Activated naive CD4-positive, alpha-beta T cell treated with anti-CD3 and anti-CD28 coated beads for 36 hours (primary cell): ENCODE results near the gene SEMA3G. TPM values are rescaled to one million over a fixed set of nuclear protein-coding genes. Genes with fewer than 3 reads are reported as not detected.

Source experiments
- CTCF ChIA-PET: fragments of 350-600 bp; sonication (Branson Sonifier 250); formaldehyde crosslinking; loops from one replicate; lab custom pipeline; 2021; ENCODE audit warnings: antibody characterized with exemption; lab: Charles Lee
- DNase-seq: peaks from one replicate; pipeline ENCODE4 v3.0.0-alpha.2; 2020
- H3K27ac Mint-ChIP-seq: one replicate; pipeline ENCODE4 v1.8.0; 2021; ENCODE audit warnings: mild to moderate bottlenecking, mixed read lengths
- H3K27me3 Mint-ChIP-seq: one replicate; pipeline ENCODE4 v1.8.0; 2021; ENCODE audit warnings: low read depth, mixed read lengths
- H3K36me3 Mint-ChIP-seq: one replicate; pipeline ENCODE4 v1.8.0; 2021; ENCODE audit warnings: low read depth, mixed read lengths
- H3K4me1 Mint-ChIP-seq: one replicate; pipeline ENCODE4 v1.8.0; 2021; ENCODE audit warnings: low read depth, mixed read lengths
- H3K4me3 Mint-ChIP-seq: one replicate; pipeline ENCODE4 v1.8.0; 2021; ENCODE audit warnings: mild to moderate bottlenecking, moderate library complexity, mixed read lengths
- H3K9me3 Mint-ChIP-seq: one replicate; pipeline ENCODE4 v1.8.0; 2021; ENCODE audit warnings: mixed read lengths
- intact Hi-C: fragments of 100-400 bp; cut with micrococcal nuclease; formaldehyde crosslinking; loops from one replicate; pipeline ENCODE4 v1.15.1; 2023
- total RNA-seq, 2 experiments: library from RNA; stranded (reverse); gene quantifications; one replicate each; pipeline ENCODE4 v1.2.3, GENCODE V29; 2021

SEMA3G gene
- total RNA-seq, 2 experiments from 2014 or later = not detected

DNA sequence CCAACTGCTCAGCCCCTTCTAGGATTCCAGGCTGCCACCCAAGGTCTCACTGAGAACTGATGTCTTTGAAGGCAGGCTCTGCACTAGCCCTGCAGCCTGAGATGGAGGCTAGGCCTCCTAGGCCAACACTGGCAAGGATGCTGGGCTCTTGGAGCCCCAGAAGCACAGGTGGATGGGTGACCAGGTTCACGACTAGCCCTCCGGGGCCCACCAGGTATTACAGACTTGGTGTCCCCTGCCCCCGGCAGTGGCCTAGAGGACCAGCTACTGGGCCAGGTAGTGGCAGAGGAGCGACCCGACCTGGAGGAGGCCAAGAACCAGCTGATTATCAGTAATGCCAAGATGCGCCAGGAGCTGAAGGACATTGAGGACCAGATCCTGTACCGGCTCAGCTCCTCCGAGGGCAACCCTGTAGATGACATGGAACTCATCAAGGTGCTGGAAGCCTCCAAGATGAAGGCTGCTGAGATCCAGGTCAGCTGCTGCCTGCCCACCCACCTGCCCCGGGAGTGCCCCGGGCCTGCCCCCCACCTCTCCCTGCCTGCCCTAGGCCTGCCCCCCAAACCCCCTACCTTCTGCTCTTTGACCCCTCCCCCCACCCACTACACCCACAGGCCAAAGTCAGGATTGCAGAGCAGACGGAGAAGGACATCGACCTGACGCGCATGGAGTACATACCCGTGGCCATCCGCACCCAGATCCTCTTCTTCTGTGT lies 52.5 kb downstream of the SEMA3G start:
- Mint-ChIP-seq H3K9me3 (no peaks in the 10 kb centered on the region), H3K27ac (no peak overlapping the region), H3K4me1 (no peaks in the 10 kb centered on the region), H3K27me3 (no peaks in the 10 kb centered on the region), H3K36me3 (peaks cover 2% of the 10 kb centered on the region), H3K4me3 (no peak overlapping the region)
- intact Hi-C loops = no loop called here
- DNase-seq = no peak
- CTCF ChIA-PET = no interaction called here

DNA sequence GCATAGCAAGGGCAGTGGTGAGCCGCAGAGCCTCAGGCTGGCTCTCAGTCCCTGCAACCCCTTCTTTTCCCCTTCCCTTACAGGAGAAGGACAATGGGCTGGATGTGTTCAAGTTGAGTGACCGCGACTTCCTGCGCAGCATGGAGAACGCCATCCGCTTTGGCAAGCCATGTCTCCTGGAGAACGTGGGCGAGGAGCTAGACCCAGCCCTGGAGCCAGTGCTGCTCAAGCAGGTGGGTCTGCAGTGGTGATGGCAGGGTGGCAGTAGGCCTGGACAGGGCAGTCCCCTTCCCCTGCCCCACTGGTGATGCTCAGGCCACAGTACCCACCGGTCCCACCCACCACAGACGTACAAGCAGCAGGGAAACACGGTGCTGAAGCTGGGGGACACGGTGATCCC lies 53.8 kb downstream of the SEMA3G start:
- DNase-seq = no peak
- CTCF ChIA-PET = no interaction called here
- Mint-ChIP-seq H3K4me1 (no peaks in the 10 kb centered on the region), H3K4me3 (no peak overlapping the region), H3K27me3 (no peaks in the 10 kb centered on the region), H3K27ac (no peak overlapping the region), H3K9me3 (no peaks in the 10 kb centered on the region), H3K36me3 (peaks cover 2% of the 10 kb centered on the region)
- intact Hi-C loops = no loop called here

DNA sequence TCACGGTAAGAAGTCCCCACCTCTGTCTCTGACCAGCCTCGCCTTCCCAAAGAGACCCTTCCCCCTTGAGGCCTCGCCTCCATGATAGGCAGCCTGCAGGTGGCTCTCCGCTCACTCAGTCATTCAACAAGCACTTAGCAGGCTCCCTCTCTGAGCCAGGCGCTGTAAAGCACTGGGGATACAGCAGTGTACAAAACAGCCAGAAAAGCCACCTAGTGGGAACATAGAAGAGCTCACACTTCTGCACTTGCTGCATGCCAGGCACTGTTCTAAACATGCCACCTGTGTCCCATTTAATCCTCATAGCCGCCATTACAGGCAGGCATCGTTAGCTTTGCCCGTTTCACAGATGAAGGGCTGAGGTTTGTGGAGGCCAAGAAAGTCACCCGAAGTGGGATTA lies 56.0 kb downstream of the SEMA3G start:
- Mint-ChIP-seq H3K36me3 (peaks cover 2% of the 10 kb centered on the region), H3K27me3 (no peaks in the 10 kb centered on the region), H3K4me1 (no peaks in the 10 kb centered on the region), H3K27ac (no peak overlapping the region), H3K4me3 (no peak overlapping the region), H3K9me3 (no peaks in the 10 kb centered on the region)
- intact Hi-C loops = no loop called here
- DNase-seq = no peak
- CTCF ChIA-PET = interaction anchor here (0.5 to 1.5 kb wide), 5 partner anchors 16 to 85 kb away, joined by 3 to 6 read pairs (median 4); no protein-coding TSS in a partner anchor

DNA sequence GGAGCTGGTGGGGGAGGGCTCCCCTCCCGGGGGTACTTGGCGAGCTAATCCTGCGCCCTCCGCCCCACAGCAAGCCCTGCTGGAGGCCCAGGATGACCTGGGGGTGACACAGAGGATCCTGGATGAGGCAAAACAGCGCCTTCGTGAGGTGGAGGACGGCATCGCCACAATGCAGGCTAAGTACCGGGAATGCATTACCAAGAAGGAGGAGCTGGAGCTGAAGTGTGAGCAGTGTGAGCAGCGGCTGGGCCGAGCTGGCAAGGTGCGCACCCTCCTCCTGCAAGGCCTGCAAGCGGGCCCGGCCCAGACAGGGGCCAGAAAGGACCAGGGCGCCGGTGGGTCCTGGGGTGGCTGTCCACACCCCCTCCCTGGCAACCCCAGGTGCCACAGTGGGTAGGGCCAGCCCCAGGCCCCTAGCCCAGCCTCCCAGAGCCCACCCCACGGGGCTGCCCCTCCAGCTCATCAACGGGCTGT lies 56.5 kb downstream of the SEMA3G start:
- no peaks in the 10 kb centered on the region for H3K4me1 Mint-ChIP-seq
- no peak overlapping the region for H3K4me3 Mint-ChIP-seq
- peaks cover 2% of the 10 kb centered on the region for H3K36me3 Mint-ChIP-seq
- intact Hi-C loops = no loop called here
- no peaks in the 10 kb centered on the region for H3K27me3 Mint-ChIP-seq
- no peak overlapping the region for H3K27ac Mint-ChIP-seq
- H3K9me3 Mint-ChIP-seq = no peaks in the 10 kb centered on the region
- CTCF ChIA-PET = interaction anchor here (0.5 to 1.5 kb wide), 3 partner anchors 13 to 39 kb away, joined by 3 to 4 read pairs (median 4); no protein-coding TSS in a partner anchor
- no peak for DNase-seq

DNA sequence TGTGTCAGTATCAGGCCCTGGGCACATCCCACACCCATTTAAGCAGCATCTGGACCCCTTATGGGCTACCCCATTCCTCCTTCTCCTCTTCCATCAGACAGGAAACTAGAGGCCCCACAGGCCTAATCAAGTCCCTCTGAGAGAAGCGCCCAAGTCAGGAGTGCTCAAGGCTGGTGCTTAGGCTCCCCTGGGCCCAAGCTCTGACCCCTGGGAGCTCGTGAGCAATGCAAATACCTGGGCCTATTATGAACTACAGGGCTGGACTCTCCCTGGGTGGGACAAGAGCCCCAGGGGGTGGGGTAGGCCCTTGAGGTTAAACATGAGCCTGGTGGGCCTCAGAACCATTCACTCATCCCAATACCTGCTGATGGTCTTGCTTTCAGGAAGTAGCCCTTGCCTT lies 57.4 kb downstream of the SEMA3G start:
- intact Hi-C loops = no loop called here
- no peaks in the 10 kb centered on the region for H3K9me3 Mint-ChIP-seq

DNA sequence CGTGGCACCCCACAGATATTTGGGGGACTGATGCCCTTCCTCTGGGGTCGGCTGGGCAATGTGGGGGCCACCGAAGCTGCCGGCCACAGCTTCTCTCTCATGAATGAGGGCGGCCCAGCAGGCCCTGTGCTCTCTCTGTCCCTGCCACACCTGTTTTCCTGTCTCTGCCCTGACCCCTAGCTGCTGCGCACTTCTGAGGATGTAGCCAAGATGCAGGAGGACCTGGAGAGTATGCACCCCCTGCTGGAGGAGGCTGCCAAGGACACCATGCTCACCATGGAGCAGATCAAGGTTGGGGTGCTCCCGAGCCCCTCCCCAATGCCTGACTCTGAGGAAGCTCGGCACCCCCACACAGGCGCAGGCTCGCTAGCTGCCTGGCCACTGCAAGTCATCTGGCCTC lies 59.7 kb downstream of the SEMA3G start:
- no peaks in the 10 kb centered on the region for H3K27me3 Mint-ChIP-seq
- H3K36me3 Mint-ChIP-seq = no peaks in the 10 kb centered on the region
- CTCF ChIA-PET = interaction anchor here (0.7 to 2.0 kb wide), 5 partner anchors 14 to 48 kb away, joined by 3 to 6 read pairs (median 4); no protein-coding TSS in a partner anchor
- DNase-seq = peak; percentile 60
- H3K27ac Mint-ChIP-seq = no peak overlapping the region
- H3K9me3 Mint-ChIP-seq = no peaks in the 10 kb centered on the region
- no peak overlapping the region for H3K4me3 Mint-ChIP-seq
- H3K4me1 Mint-ChIP-seq = no peaks in the 10 kb centered on the region
- intact Hi-C loops = loop anchor here (1.0 kb wide), 1 partner anchor 165 kb away; no protein-coding TSS in a partner anchor

More for the DNA sequence above, 57.4 kb downstream of the SEMA3G start:
- Mint-ChIP-seq H3K27ac (no peak overlapping the region), H3K4me3 (no peak overlapping the region), H3K36me3 (no peaks in the 10 kb centered on the region), H3K4me1 (no peaks in the 10 kb centered on the region), H3K27me3 (no peaks in the 10 kb centered on the region)
- CTCF ChIA-PET = interaction anchor here (0.6 to 1.4 kb wide), 2 partner anchors 14 to 39 kb away, joined by 3 read pairs; no protein-coding TSS in a partner anchor
- no peak for DNase-seq

DNA sequence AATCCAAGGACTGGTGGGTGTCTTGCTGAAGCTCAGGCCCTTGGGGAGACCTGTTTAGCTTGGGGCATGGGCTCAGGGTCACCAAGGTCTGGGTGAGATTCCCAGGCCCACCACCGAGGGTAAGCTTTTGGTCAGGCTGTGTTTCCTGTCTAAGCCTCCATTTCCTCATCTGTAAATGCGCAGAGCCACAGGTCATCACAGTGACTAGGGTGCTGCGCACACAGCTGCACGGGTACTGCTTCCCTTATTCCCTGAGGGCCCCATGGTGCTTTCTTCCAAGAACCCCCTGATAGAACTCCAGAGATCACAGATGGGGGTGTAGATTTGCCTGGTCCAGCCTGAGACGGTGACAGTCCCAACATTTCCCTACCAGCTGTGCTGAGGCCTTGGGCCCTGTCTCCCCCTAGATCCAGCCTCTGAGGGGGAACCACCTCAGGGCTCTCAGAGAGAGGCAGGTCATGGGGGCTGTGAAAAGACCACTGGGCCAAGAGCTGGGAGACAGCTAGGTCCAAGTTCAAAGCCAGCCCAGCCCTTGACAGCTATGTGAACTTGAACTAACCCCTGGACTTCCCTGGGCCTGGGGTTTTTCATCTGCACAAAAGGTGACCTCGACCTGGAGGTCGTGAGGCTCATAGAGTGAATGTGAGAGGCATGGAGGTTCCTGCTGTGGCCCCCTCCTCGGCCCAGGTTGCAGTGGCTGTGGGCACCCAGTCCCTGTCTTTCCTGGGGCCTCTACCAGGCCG lies 60.7 kb downstream of the SEMA3G start:
- Mint-ChIP-seq H3K27ac (no peak overlapping the region), H3K4me1 (no peaks in the 10 kb centered on the region)

DNA sequence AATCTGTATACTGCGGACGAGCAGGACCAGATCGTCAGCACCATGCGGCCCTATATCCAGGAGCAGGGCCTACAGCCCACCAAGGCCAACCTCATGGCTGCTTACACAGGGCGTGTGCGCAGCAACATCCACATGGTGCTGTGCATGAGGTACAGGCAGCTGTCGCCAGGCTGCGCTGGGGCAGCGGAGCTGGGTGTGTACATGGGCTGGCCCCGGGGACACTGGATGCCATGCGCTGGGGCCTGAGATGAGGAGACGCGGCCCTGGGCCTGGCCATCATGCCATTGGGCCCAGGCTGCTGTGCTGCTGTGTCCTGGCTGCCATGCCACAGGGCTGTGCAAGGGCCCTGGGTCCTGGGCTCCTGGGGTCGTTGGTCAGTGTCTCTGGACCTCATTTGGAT lies 61.5 kb downstream of the SEMA3G start:
- no peaks in the 10 kb centered on the region for H3K36me3 Mint-ChIP-seq
- intact Hi-C loops = no loop called here
- H3K4me3 Mint-ChIP-seq = no peak overlapping the region
- no peaks in the 10 kb centered on the region for H3K27me3 Mint-ChIP-seq
- H3K9me3 Mint-ChIP-seq = no peaks in the 10 kb centered on the region
- CTCF ChIA-PET = interaction anchor here (0.9 kb wide), 1 partner anchor 152 kb away, joined by 3 read pairs; no protein-coding TSS in a partner anchor
- H3K27ac Mint-ChIP-seq = no peak overlapping the region
- H3K4me1 Mint-ChIP-seq = no peaks in the 10 kb centered on the region
- no peak for DNase-seq

More for the DNA sequence above, 60.7 kb downstream of the SEMA3G start:
- DNase-seq = no peak
- Mint-ChIP-seq H3K9me3 (no peaks in the 10 kb centered on the region), H3K36me3 (no peaks in the 10 kb centered on the region), H3K4me3 (no peak overlapping the region), H3K27me3 (no peaks in the 10 kb centered on the region)
- CTCF ChIA-PET = interaction anchor here (0.8 to 2.0 kb wide), 6 partner anchors 13 to 164 kb away, joined by 3 to 6 read pairs (median 4); no protein-coding TSS in a partner anchor
- intact Hi-C loops = no loop called here

Other genes starting within 250 kb of the SEMA3G start
- gene ALAS1, start 246.9 kb downstream of the SEMA3G start, total RNA-seq = 10 to 100 TPM; 35.7 to 37.8 TPM
- under 1 TPM; 0.62 to 0.89 TPM for gene TLR9, start 219.5 kb downstream of the SEMA3G start, total RNA-seq
- gene TWF2, start 205.9 kb downstream of the SEMA3G start, total RNA-seq = 10 to 100 TPM; 89.1 to 91.3 TPM
- gene PPM1M, start 199.3 kb downstream of the SEMA3G start, total RNA-seq = 100 to 1,000 TPM; 107 to 108 TPM
- gene WDR82, start 166.5 kb downstream of the SEMA3G start, total RNA-seq = 100 to 1,000 TPM; 176 to 177 TPM
- 10 to 100 TPM; 25.9 to 27.7 TPM for gene GLYCTK, start 157.3 kb downstream of the SEMA3G start, total RNA-seq
- gene DNAH1, start 128.8 kb downstream of the SEMA3G start, total RNA-seq = 1 to 10 TPM; 9.4 TPM
- gene BAP1, start 35.1 kb downstream of the SEMA3G start, total RNA-seq = 10 to 100 TPM; 87.0 to 89.3 TPM
- gene PHF7, start 34.4 kb downstream of the SEMA3G start, total RNA-seq = 10 to 100 TPM; 22.5 to 24.8 TPM
- 1 to 10 TPM; 7.2 to 7.6 TPM for gene TNNC1, start 8.9 kb upstream of the SEMA3G start, total RNA-seq
- 10 to 100 TPM; 50.4 to 52.5 TPM for gene NISCH, start 10.5 kb upstream of the SEMA3G start, total RNA-seq
- gene STAB1, start 50.2 kb upstream of the SEMA3G start, total RNA-seq = under 1 TPM; 0.10 to 0.17 TPM
- gene NT5DC2, start 88.8 kb upstream of the SEMA3G start, total RNA-seq = 10 to 100 TPM; 20.4 to 20.8 TPM
- 10 to 100 TPM; 12.3 to 13.1 TPM for gene UQCC5, start 91.5 kb upstream of the SEMA3G start, total RNA-seq
- gene PBRM1, start 240.8 kb upstream of the SEMA3G start, total RNA-seq = 10 to 100 TPM; 49.9 to 57.7 TPM
- gene GNL3, start 240.9 kb upstream of the SEMA3G start, total RNA-seq = 100 to 1,000 TPM; 195 to 197 TPM